NCI-H2107 (cell line): ENCODE data around the gene EMC7.

ENCODE experiments used
- DNase-seq: peaks from one replicate; lab custom pipeline; 2025; lab: John Stamatoyannopoulos, UW

The EMC7 gene

GRCh38 chr15:34038023-34038870 is 63.4 kb downstream of the EMC7 start:
- DNase-seq: peak; percentile 26
